PFSK-1 (cell line): ENCODE data around the gene SARDH.

Experiments used
- FOXP2 ChIP-seq: optimal IDR thresholded peaks from 2 replicates; pipeline ENCODE3; 2011; ENCODE audit warnings: borderline replicate concordance, control low read depth, inconsistent platforms; ENCODE audit not compliant: insufficient read depth; ENCODE audit errors: extremely low read length, extremely low read depth
- POLR2AphosphoS5 ChIP-seq: IDR thresholded peaks from 2 replicates; pipeline ENCODE4 v1.6.1; 2012; ENCODE audit warnings: low read depth, mild to moderate bottlenecking, control low read depth, low read length, moderate library complexity
- SIN3A ChIP-seq: IDR thresholded peaks from 2 replicates; pipeline ENCODE4 v1.6.1; 2012; ENCODE audit warnings: mild to moderate bottlenecking, low read length, moderate library complexity, borderline replicate concordance; ENCODE audit not compliant: insufficient read depth
- TAF1 ChIP-seq: IDR thresholded peaks from 2 replicates; pipeline ENCODE4 v1.6.1; 2012; ENCODE audit warnings: low read length, control low read depth, borderline replicate concordance; ENCODE audit not compliant: insufficient read depth
- TF ChIP-seq, protein P1 (sequence below), 2 experiments: IDR thresholded peaks; 2 replicates each; pipeline versions ENCODE4 v1.6.1 to v1.8.0; 2011 to 2012; ENCODE audit warnings: low read depth in 2 of 2, low read length in 2 of 2, control low read depth in 1 of 2, inconsistent platforms in 1 of 2, mild to moderate bottlenecking in 1 of 2, moderate library complexity in 1 of 2; ENCODE audit not compliant: insufficient read depth in 1 of 2

DNA sequence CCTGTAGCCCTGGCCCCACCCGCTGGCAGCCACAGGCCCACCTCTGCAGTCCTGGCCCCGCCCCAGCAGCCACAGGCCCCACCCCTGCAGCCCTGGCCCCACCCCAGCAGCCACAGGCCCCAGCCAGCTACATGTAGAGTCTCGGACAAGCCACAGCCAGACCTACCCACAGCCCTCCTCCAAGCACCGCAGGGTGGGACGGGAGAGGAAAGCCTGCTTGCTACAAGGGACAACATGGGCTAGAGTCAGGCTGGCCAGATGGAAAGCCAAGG lies 49.5 kb upstream of the SARDH start:
- TF ChIP-seq, protein P1, sequence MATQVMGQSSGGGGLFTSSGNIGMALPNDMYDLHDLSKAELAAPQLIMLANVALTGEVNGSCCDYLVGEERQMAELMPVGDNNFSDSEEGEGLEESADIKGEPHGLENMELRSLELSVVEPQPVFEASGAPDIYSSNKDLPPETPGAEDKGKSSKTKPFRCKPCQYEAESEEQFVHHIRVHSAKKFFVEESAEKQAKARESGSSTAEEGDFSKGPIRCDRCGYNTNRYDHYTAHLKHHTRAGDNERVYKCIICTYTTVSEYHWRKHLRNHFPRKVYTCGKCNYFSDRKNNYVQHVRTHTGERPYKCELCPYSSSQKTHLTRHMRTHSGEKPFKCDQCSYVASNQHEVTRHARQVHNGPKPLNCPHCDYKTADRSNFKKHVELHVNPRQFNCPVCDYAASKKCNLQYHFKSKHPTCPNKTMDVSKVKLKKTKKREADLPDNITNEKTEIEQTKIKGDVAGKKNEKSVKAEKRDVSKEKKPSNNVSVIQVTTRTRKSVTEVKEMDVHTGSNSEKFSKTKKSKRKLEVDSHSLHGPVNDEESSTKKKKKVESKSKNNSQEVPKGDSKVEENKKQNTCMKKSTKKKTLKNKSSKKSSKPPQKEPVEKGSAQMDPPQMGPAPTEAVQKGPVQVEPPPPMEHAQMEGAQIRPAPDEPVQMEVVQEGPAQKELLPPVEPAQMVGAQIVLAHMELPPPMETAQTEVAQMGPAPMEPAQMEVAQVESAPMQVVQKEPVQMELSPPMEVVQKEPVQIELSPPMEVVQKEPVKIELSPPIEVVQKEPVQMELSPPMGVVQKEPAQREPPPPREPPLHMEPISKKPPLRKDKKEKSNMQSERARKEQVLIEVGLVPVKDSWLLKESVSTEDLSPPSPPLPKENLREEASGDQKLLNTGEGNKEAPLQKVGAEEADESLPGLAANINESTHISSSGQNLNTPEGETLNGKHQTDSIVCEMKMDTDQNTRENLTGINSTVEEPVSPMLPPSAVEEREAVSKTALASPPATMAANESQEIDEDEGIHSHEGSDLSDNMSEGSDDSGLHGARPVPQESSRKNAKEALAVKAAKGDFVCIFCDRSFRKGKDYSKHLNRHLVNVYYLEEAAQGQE (IDR thresholded peaks at IDR 0.05; ENCODE audit: insufficient read depth in 1 of 2, low read depth in 2 of 2, low read length in 2 of 2), result no peak
- TF ChIP-seq SIN3A, result no peak
- TF ChIP-seq TAF1, result no peak
- TF ChIP-seq POLR2AphosphoS5, result no peak
- TF ChIP-seq FOXP2, result no peak
